GM12891 (cell line): Measurements from ENCODE around the gene NR0B2.

Experiments used
- PAX5 ChIP-seq: IDR thresholded peaks from 2 replicates; pipeline ENCODE4 v1.6.1; 2011; ENCODE audit warnings: low read length, moderate library complexity, mild to moderate bottlenecking; ENCODE audit not compliant: insufficient read depth, severe bottlenecking
- POLR2A ChIP-seq: IDR thresholded peaks from 2 replicates; pipeline ENCODE4 v1.6.1; 2011; ENCODE audit warnings: low read depth, low read length, control low read depth
- POLR2AphosphoS5 ChIP-seq: IDR thresholded peaks from 2 replicates; pipeline ENCODE4 v1.6.1; 2011; ENCODE audit warnings: low read depth, low read length, control low read depth
- POU2F2 ChIP-seq: IDR thresholded peaks from 2 replicates; pipeline ENCODE4 v1.6.1; 2011; ENCODE audit warnings: low read depth, mild to moderate bottlenecking, control low read depth, low read length, moderate library complexity
- SPI1 ChIP-seq: IDR thresholded peaks from 2 replicates; pipeline ENCODE4 v1.6.1; 2011; ENCODE audit warnings: low read depth, low read length, control low read depth
- TAF1 ChIP-seq: IDR thresholded peaks from 2 replicates; pipeline ENCODE4 v1.6.1; 2011; ENCODE audit warnings: low read depth, low read length, control low read depth

- TF ChIP-seq POLR2A, result no peak
- TF ChIP-seq TAF1, result no peak
- no peak for TF ChIP-seq POLR2AphosphoS5
- TF ChIP-seq PAX5, result no peak
- TF ChIP-seq POU2F2, result no peak
- no peak for TF ChIP-seq SPI1
Observed at GRCh38 chr1:26890467-26890796, 23.3 kb downstream of the NR0B2 start.
